KBM-7 (cell line): Measurements from ENCODE around the gene CXCR2.
A peak's percentile ranks its signal among the peaks of the same experiment; 100 is the strongest.
"Not testable (repeated sequence)": the region's sequence is repeated elsewhere in the genome, so short reads cannot be mapped to it uniquely, and the experiment has no call there.

Experiments
- DNase-seq: peaks from one replicate; pipeline ENCODE4 v3.0.0-alpha.2; 2015
- in situ Hi-C: fragments of 300-500 bp; cut with MboI; formaldehyde crosslinking; loops from 2 replicates; pipeline ENCODE4 v1.14.3; 2020; ENCODE audit warnings: low sequenced_read_pairs, low pct_unique_long_range_greater_than_20kb, mixed read lengths

The CXCR2 gene

DNA sequence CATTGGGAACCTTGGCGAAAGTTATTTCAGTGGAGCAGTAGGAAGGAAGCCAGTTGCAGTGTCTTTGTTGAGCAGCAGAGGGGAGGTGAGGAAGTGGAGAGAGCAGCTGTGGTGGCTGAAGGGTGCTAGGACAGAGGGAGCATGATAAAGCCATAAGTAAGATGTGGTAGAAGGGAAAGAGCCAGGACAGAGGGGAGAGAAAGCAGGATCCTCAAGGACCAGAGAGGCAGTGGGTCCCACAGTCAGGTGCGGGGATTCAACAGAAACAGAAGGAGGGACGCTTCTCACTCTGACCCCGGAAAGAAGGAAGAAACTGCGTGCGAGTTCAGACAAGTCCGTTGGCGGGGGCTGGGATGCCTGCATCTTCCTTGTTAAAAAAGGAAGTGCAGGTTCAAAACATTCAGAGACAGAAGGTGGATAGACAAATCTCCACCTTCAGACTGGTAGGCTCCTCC lies at the start of gene CXCR2:
TSS of gene CXCR2 (plus strand) at position 403 of the 455 bp plus-strand sequence. CDS start 8,774 bp downstream, outside the sequence.
- peak; percentile 84 for DNase-seq
- in situ Hi-C loops = no loop called here

- in situ Hi-C loops = no loop called here
- DNase-seq = no peak
Observed at GRCh38 chr2:218077464-218078216, 48.2 kb upstream of the CXCR2 start.

- in situ Hi-C loops = no loop called here
Observed at GRCh38 chr2:218079943-218080913, 45.6 kb upstream of the CXCR2 start.

GRCh38 chr2:218081063-218081462 lies 44.8 kb upstream of the CXCR2 start:
- DNase-seq = no peak

More at GRCh38 chr2:218079943-218080913, 45.6 kb upstream of the CXCR2 start:
- no peak for DNase-seq

GRCh38 chr2:218081695-218082094 lies 44.1 kb upstream of the CXCR2 start:
- in situ Hi-C loops = no loop called here
- no peak for DNase-seq

More at GRCh38 chr2:218081063-218081462, 44.8 kb upstream of the CXCR2 start:
- in situ Hi-C loops = no loop called here

- in situ Hi-C loops = no loop called here
- no peak for DNase-seq
Observed at GRCh38 chr2:218082586-218083351, 43.1 kb upstream of the CXCR2 start.

GRCh38 chr2:218083352-218083676 lies 42.5 kb upstream of the CXCR2 start:
- no peak for DNase-seq
- in situ Hi-C loops = no loop called here

GRCh38 chr2:218086478-218086877 lies 39.4 kb upstream of the CXCR2 start:
- in situ Hi-C loops = no loop called here
- no peak for DNase-seq

DNA sequence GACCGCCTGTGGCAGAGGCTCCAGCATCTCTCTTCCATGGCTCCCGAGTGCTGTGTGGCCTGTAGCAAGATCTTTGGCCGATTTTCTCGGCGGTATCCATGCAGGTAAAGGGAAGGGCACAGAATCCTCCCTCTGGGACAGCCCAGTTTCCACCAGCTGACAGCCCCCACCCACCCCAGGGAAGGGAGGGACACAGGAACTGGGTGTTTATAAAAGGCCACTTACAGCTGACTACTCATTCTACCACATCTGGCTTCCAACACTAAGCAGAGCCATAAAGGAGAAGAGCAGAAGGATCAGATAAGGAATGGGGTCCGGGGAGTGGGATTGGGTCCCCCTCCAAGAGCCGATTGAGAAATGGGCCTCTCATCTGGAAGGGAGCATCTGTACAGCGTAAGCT lies 36.6 kb upstream of the CXCR2 start:
- in situ Hi-C loops = no loop called here

DNA sequence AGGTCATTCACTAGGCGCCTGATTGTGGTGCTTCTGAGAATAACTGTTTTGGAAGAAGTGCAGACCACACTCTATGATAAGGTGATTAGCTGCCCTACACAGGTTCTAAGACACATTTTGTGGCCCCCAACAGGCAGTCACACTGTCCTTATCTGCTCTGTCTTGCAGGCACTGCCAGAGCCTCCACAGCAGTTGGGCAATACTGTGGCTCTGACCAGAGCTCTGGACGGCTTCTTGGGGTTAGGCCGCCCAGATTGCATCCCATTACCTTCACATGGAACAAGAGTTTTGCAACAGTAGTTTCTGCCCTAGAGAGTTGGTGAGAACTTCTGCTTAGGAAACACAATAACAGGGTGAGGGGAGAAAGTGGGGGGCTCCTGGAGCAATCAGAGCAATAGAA lies 34.1 kb upstream of the CXCR2 start:
- no peak for DNase-seq
- in situ Hi-C loops = no loop called here

More for the DNA sequence above, 36.6 kb upstream of the CXCR2 start:
- no peak for DNase-seq

DNA sequence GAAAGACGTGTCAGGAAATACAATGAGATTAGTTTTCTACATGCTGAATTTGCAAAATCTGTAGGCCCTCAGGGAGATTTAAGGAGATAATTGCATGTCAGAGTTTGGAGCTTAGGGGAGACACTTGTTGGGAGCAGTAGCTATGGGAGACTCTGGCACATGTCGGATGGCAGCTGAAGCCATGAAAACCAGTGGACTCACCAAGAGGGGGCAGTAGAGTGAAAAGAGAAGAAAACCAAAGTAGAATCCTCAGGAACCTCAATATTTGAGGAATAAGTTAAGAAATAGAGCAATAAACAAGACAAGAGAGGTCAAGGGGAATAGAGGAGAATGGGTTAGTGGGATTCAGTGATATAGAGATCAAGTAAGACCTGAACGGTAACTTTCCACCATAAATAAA lies 31.9 kb upstream of the CXCR2 start:
- in situ Hi-C loops = no loop called here
- peak; percentile 37 for DNase-seq

DNA sequence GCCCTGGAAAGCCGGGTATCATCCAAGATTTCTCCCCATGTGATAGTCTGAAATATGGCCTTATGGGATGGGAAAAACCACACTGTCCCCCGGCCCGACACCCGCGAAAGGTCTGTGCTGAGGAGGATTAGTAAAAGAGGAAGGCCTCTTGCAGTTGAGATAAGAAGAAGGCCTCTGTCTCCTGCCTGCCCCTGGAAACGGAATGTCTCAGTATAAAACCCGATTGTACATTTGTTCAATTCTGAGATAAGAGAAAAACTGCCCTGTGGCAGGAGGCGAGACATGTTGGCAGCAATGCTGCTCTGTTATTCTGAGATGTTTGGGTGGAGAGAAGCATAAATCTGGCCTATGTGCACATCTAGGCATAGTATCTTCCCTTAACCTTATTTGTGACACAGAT lies 30.0 kb upstream of the CXCR2 start:
- in situ Hi-C loops = no loop called here
- DNase-seq = peak; percentile 55

GRCh38 chr2:218097975-218098374 lies 27.9 kb upstream of the CXCR2 start:
- in situ Hi-C loops = no loop called here
- peak; percentile 23 for DNase-seq

DNA sequence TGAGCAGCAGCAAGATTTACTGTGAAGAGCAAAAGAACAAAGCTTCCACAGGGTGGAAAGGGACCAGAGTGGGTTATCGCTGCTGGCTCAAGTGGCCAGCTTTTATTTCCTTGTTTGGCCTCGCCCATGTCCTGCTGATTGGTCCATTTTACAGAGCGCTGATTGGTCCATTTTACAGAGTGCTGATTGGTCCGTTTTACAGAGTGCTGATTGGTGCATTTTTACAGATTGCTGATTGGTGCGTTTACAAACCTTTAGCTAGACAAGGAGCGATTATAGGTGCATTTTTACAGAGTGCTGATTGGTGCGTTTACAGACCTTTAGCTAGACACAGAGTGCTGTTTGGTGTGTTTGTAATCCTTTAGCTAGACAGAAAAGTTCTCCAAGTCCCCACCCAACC lies 17.0 kb upstream of the CXCR2 start:
- in situ Hi-C loops, DNase-seq: not testable (repeated sequence)

GRCh38 chr2:218121789-218122188 lies 4.0 kb upstream of the CXCR2 start:
- DNase-seq, in situ Hi-C loops: not testable (repeated sequence)

- DNase-seq, in situ Hi-C loops: not testable (repeated sequence)
Observed at GRCh38 chr2:218122286-218122685, 3.5 kb upstream of the CXCR2 start.

GRCh38 chr2:218123986-218124385 lies 1.8 kb upstream of the CXCR2 start:
- no peak for DNase-seq
- in situ Hi-C loops = no loop called here

GRCh38 chr2:218125095-218125494 lies 733 bp upstream of the CXCR2 start:
- DNase-seq = no peak
- in situ Hi-C loops = no loop called here

DNA sequence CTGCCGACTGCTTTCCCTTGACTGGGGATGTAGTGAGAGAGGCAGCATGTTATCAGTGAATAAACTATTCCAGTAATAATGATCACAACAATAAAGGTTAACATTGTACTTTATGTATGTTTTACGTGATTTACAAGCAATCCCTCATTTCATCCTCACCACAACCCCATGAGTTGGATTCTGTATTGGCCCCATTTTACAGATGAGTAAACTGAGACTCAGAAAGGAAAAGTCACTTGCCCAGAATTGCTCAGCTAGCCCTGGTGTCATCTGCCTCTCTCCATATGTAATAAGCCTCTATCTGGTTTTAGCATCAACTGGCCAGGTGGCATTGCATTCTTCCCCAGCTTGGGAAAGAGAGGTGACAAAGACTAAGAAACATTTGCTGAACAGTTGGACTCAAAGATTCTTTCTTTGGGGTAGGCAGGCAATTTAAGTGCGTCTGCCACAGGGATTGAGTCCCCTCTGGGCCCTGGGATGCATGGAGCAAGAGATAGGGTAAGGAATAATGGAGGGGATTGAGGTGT lies 2.2 kb downstream of the CXCR2 start:
- no peak for DNase-seq
- in situ Hi-C loops = no loop called here
